Measurements from ENCODE around the gene SLC17A9. TPM values are rescaled to one million over a fixed set of nuclear protein-coding genes. Genes with fewer than 3 reads are reported as not detected.
A peak's percentile ranks its signal among the peaks of the same experiment; 100 is the strongest.

SLC17A9 gene
- total and polyA plus RNA-seq, 10 donors = 18.8 to 95.3 (median 34.2) TPM

- peaks cover 0 to 18% (median 12%) of the 10 kb centered on the region in 6 donors for H3K4me1 ChIP-seq
- H3K9me3 ChIP-seq = no peaks in the 10 kb centered on the region
- H3K27ac ChIP-seq = no peak overlapping the region
- H3K27me3 ChIP-seq (replicated peaks in 1 of 7) = no peaks in the 10 kb centered on the region
- no peak for TF ChIP-seq POLR2A (IDR thresholded peaks at IDR 0.05)
- no peak for TF ChIP-seq POLR2AphosphoS5 (IDR thresholded peaks at IDR 0.05)
- no peak for TF ChIP-seq CTCF (IDR thresholded peaks at IDR 0.05 in 8 of 11, conservative IDR thresholded peaks at IDR 0.05 in 3 of 11)
- intact Hi-C loops (cut with DNase I; ENCODE audit: low total_unique reads) = no loop called here
- WGBS, 5 donors = 86 to 94% (median 91%) methylated on average over 5 to 8 of the region's 8 CpGs
- no peak overlapping the region for H3K4me3 ChIP-seq
- peaks cover 0 to 88% (median 34%) of the 10 kb centered on the region in 6 donors for H3K36me3 ChIP-seq
- peak; percentile 34 for DNase-seq
Measured at GRCh38 chr20:62961799-62962198, 9.3 kb downstream of the SLC17A9 start.

GRCh38 chr20:62962221-62962879 lies 9.8 kb downstream of the SLC17A9 start:
- WGBS, 5 donors = 93 to 96% (median 94%) methylated on average over 25 to 30 of the region's 30 CpGs
- intact Hi-C loops (cut with DNase I; ENCODE audit: low total_unique reads) = no loop called here
- peaks cover 0 to 18% (median 12%) of the 10 kb centered on the region in 6 donors for H3K4me1 ChIP-seq
- H3K36me3 ChIP-seq = peaks cover 0 to 88% (median 33%) of the 10 kb centered on the region in 6 donors
- no peaks in the 10 kb centered on the region for H3K9me3 ChIP-seq
- peak; percentile 56 for DNase-seq
- no peak overlapping the region for H3K4me3 ChIP-seq
- H3K27me3 ChIP-seq (replicated peaks in 1 of 7) = no peaks in the 10 kb centered on the region
- no peak for TF ChIP-seq POLR2A (IDR thresholded peaks at IDR 0.05)
- no peak for TF ChIP-seq CTCF (IDR thresholded peaks at IDR 0.05 in 8 of 11, conservative IDR thresholded peaks at IDR 0.05 in 3 of 11)
- no peak for TF ChIP-seq POLR2AphosphoS5 (IDR thresholded peaks at IDR 0.05)
- H3K27ac ChIP-seq = no peak overlapping the region

GRCh38 chr20:62962891-62963613 lies 10.5 kb downstream of the SLC17A9 start:
- H3K9me3 ChIP-seq = no peaks in the 10 kb centered on the region
- peak; percentile 64 for DNase-seq
- no peak overlapping the region for H3K27ac ChIP-seq
- 90 to 92% (median 91%) methylated on average over 28 to 32 of the region's 32 CpGs for WGBS, 5 donors
- no peak overlapping the region for H3K4me3 ChIP-seq
- peaks cover 0 to 87% (median 29%) of the 10 kb centered on the region in 6 donors for H3K36me3 ChIP-seq
- peaks cover 0 to 18% (median 12%) of the 10 kb centered on the region in 6 donors for H3K4me1 ChIP-seq
- no peaks in the 10 kb centered on the region for H3K27me3 ChIP-seq (replicated peaks in 1 of 7)
- intact Hi-C loops (cut with DNase I; ENCODE audit: low total_unique reads) = no loop called here
- TF ChIP-seq CTCF (IDR thresholded peaks at IDR 0.05 in 8 of 11, conservative IDR thresholded peaks at IDR 0.05 in 3 of 11) = no peak
- no peak for TF ChIP-seq POLR2A (IDR thresholded peaks at IDR 0.05)
- TF ChIP-seq POLR2AphosphoS5 (IDR thresholded peaks at IDR 0.05) = no peak

Data from spleen (tissue), 11 donors.